Measurements from ENCODE around the gene EZR.

GRCh38 chr6:158793432-158793831, 25.7 kb downstream of the EZR start:
- no peak for TF ChIP-seq CTCF (IDR thresholded peaks at IDR 0.05; ENCODE audit: insufficient read depth, low read length)
- TF ChIP-seq POLR2AphosphoS5 (IDR thresholded peaks at IDR 0.05; ENCODE audit: low read depth) = no peak
- no peak for TF ChIP-seq GABPA (IDR thresholded peaks at IDR 0.05; ENCODE audit: low read depth)

Data from HL-60 (cell line).